ENCODE results near the gene UXT.
"Not testable (repeated sequence)": the region's sequence is repeated elsewhere in the genome, so short reads cannot be mapped to it uniquely, and the experiment has no call there.

UXT gene

GRCh38 chrX:47658684-47659420, at the start of gene UXT:
TSS of gene UXT (minus strand) at chrX:47659180. CDS start at chrX:47658927, 253 bp downstream.
- DNase-seq = peak; percentile 82

GRCh38 chrX:47707031-47707780, 48.2 kb upstream of the UXT start:
- DNase-seq = no peak

DNA sequence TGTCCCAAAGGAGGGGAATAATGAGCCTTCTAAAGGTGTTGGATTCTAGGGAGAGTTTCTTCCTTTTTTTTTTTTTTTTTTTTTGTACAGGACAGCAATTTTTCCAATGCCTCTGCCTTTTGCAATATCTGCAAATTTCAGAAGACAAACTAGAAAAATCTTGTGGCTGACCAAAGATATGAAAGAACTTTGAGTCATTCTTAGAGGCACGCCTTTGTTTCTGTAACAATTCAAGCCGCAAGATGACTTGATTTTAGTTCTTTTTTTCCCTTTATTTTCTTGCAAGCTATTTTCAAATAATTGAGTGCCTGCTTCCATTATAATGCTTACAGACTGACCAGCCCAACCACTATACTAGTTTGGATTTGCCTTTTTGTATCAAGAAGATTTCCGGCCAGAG, 47.6 kb upstream of the UXT start:
- DNase-seq = no peak

DNA sequence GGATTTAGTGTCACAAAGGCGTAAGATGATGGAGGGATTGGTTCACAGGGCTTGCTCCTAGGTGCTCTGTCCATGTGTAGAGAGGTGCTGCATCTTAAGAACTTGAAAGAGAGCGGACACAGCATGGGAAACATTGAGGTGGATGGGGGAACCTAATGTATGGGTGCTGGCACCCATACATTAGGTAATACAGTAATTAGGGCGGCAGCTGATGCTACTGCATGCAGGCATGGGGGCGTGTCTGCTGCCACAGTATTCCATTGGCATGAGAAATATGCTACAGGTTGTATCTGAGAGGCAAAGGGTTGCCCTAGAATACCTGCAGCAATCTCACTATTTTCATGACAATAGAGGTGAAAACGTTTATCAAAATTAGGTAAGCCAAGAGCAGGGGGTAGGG, 45.8 kb upstream of the UXT start:
- no peak for DNase-seq

DNA sequence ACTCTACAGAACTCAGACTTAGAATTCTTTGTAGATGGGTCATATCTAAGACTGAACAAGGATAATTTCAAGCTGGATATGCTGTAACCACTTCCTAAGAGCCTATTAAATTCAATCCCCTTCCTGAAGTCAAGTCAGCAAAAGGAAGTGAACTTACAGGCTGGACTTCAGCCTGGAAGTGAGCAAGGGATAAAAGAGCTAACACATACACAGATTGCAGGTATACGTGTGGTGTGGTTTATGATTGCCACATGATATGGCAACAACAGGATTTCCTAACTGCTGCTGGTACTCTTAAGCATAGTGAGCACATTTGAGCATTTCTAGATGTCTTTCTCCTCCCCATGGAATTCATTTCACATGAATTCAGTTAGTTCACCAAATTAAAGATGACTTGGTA, 38.2 kb upstream of the UXT start:
- DNase-seq = no peak

GRCh38 chrX:47690175-47690574, 31.2 kb upstream of the UXT start:
- no peak for DNase-seq

- DNase-seq = no peak
Observed at GRCh38 chrX:47687263-47687662, 28.3 kb upstream of the UXT start.

GRCh38 chrX:47683829-47684205, 24.8 kb upstream of the UXT start:
- no peak for DNase-seq

GRCh38 chrX:47683184-47683828, 24.3 kb upstream of the UXT start:
- DNase-seq = no peak

DNA sequence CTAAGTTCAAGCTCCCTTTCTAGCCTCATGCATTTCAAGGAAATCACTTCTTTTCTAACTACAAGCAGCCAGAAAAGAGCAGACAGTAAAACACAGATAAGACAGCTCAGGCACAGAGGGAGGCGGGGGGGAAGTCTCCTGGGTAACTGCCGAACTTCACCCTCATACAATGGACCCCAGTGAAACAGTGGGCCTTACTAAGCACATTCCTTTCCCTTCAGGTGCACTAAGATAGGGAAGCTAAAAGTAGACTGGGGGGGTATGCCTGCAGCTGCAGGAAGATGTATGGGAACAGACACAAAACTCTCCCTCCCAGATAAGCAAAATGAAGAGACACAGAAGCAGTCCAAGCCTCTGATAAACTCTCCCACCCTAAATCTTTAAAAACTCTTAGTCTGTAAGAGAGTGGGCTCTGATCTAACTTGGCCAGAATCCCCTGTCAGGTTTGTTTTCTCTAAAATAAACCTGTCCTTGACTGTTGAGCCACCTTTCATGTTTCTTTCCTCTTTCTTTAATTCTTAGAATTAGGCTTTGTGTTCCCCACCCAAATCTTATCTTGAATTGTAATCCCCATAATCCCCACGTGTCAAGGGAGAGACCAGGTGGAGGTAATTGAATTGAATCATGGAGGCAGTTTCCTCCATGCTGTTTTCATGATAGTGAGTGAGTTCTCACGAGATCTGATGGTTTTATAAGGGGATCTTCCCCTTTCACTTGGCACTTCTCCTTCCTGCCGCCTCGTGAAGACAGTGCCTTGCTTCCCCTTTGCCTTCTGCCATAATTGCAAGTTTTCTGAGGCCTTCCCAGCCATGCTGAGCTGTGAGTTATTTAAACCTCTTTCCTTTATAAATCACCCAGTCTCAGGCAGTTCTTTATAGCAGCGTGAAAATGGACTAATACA, 17.2 kb upstream of the UXT start:
- not testable (repeated sequence) for DNase-seq

DNA sequence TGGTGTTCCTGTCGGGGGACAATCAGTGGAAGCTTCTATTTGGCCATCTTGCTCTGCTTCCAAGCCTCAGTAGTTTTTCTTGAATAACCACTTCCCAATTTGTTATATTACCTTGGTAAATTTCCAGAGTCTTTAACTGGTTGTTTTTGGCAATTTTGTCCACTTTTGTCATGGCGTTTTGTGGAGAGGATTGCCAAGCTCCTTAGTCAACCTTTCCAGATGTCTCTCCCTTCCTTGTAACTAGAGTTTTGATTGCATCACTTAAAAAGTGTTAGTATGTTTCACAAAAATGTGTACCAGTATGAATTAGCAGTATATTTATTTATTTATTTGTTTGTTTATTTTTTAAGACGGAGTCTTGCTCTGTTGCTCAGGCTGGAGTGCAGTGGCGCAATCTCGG, 15.8 kb upstream of the UXT start:
- DNase-seq = no peak

DNA sequence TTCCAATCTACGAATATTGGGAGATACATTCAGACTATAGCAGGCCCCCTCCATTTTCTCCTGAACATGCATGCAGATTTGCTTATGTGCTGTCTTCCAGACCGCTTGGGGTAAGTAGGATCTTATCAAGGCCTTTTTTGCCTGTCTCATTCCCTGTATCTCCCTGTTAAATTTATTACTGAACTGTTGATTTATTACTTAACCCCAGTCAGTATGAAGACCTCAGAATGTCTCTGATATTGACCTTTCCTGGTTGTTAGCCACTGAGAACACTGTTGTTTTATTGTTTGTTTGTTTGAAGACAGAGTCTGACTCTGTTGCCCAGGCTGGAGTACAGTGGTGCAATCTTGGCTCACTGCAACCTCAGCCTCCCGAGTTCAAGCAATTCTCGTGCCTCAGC, 6.8 kb upstream of the UXT start:
- DNase-seq = not testable (repeated sequence)

DNA sequence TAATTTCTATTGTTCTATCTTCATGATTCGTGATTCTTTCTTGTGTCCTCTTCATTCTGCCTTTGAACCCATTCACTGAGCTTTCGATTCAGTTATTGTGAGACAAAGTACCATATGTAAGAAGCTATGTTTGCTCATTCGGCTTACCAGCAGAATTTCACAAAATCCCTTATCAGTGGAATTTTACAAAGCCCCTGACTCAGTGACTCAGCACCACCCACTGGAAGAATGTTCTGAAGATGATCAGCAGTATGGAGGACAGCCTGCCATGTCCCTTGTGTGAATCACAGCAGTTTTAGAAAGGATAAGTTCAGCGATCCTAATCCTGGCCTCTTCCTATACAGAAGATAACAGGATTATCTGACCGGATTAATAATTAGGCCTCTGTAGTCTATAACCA, 5.8 kb upstream of the UXT start:
- DNase-seq = no peak

DNA sequence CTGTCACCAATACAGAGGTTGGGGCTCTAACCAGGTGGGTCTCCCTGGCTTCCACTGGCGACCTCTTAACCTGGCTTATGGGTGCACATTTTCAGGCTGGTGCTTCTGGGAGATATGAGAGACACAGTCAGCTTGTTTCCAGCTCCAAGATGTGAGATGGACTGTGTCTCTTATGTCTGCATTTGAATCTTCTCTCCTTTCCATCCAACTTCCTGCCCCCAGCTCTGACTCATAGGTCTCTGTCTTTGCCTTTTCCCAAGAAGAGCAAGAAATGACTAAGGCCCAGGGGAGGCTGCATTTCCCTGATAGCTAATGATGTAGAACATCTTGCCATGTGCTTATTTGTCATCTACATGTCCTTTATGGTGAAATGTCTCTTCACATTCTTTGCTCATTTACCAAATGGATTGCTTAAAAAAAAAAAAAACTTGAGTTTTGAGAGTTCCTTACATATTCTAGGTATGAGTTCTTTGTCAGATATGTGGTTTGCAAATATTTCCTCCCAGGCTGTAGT, 3.2 kb upstream of the UXT start:
- no peak for DNase-seq

- no peak for DNase-seq
Observed at GRCh38 chrX:47661539-47661938, 2.6 kb upstream of the UXT start.

DNA sequence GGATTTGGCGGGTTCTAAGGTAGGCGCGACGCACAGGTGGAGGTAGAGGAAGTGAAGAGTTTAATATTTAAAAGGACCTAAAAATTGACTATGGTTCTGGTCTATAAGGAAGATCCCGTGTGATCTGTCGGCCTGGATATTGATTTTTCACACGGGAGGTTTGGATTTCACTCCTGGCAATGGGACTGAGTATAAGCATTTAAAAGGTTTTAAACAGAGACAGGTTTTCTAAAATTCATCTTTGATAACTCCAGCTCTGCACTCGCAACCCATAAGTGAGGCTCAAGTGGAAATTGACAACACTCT, 394 bp upstream of the UXT start:
- DNase-seq = no peak

DNA sequence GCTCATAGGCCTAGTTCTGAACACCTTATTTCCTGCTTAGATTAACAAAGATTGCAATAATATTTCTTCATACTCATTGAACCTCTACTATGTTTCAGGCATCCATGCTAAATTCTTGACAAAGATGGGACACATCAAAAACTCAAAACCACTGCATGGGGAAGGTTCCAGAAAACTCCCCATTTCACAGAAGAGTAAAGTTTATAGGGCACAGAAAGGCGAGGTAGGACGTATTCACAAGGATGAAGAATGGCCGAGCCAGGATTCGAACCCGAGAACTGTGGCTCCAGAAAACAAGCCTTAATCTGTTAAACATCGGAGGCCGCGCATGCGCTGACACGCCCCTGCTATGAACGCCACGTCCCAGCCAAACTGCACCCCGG, 688 bp downstream of the UXT start:
- DNase-seq = no peak

DNA sequence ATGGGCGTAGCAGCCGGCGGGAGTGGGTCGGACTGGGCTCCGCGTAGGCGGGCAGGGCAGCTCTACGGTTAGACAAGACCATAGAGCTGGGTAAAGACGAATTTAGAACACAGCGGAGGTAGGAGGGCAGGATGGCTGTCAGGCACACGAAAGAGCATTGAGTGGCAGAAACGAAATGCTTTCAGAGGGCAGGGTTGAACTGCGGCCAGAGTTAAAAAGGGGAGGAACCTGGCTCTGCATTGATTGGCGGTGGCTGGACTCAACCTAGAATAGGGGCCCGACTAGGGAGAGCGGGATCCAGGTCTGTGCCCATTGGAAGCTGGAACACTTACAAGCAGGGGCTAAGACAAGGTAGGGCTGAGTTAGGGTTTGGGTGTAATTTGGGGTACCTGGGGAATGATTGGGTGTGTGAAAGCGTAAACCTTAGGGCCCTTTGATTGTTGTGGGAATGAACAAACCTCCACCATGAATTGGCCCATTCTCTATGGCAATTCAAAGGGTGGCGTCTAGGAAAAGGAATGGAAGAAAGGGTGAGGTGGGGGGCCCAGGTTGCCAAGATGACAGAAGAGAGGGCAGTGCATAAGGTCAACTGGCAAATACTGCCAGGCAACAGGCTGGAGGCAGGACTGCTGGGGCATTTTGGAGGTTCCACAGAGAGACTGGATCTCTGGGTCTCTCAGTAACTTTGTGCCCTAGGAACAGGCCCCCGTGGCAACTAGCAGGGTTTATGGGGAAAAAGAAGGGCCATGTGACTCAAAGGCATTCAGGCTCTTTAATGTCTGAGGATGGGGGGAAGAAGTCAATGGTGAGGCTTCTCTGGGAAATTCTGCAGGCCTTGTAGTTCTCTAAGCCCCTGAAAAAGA, 7.7 kb downstream of the UXT start:
- DNase-seq = no peak

GRCh38 chrX:47650164-47651042, 8.6 kb downstream of the UXT start, which contains the start of gene ELK1:
TSS of gene ELK1 (minus strand) at chrX:47650563. CDS start at chrX:47641441, 9,122 bp downstream.
- DNase-seq = peak; percentile 86

GRCh38 chrX:47649781-47650163, 9.2 kb downstream of the UXT start:
- no peak for DNase-seq

GRCh38 chrX:47649271-47649670, 9.7 kb downstream of the UXT start:
- DNase-seq = no peak
